ENCODE measurements around the gene MOCS2. TPM values are rescaled to one million over a fixed set of nuclear protein-coding genes. Genes with fewer than 3 reads are reported as not detected.

Gene MOCS2
- total and polyA plus RNA-seq, 5 experiments from 2014 or later, result 27.6 to 44.4 (median 39.0) TPM

- H3K4me1 Mint-ChIP-seq, result no peaks in the 10 kb centered on the region
- ATAC-seq, result no peak
- POLR2A ChIA-PET, result no interaction called here
Observed at GRCh38 chr5:53067641-53068040, 41.9 kb downstream of the MOCS2 start.

GRCh38 chr5:53066088-53066487 lies 43.5 kb downstream of the MOCS2 start:
- Mint-ChIP-seq H3K9me3 (no peaks in the 10 kb centered on the region), H3K27ac (no peak overlapping the region), H3K27me3 (peaks cover 0 to 8% (median 3%) of the 10 kb centered on the region in 5 donors), H3K4me1 (no peaks in the 10 kb centered on the region), H3K36me3 (no peaks in the 10 kb centered on the region), H3K4me3 (no peak overlapping the region)
- DNase-seq (no peak), ATAC-seq (no peak)
- POLR2A ChIA-PET, result no interaction called here

More at GRCh38 chr5:53067641-53068040, 41.9 kb downstream of the MOCS2 start:
- Mint-ChIP-seq H3K9me3 (no peaks in the 10 kb centered on the region), H3K36me3 (no peaks in the 10 kb centered on the region), H3K27me3 (peaks cover 0 to 5% (median 3%) of the 10 kb centered on the region in 5 donors), H3K27ac (no peak overlapping the region), H3K4me3 (no peak overlapping the region)
- DNase-seq, result no peak

- Mint-ChIP-seq H3K9me3 (no peaks in the 10 kb centered on the region), H3K27ac (no peak overlapping the region), H3K27me3 (peaks cover 0 to 18% (median 8%) of the 10 kb centered on the region in 5 donors), H3K4me1 (no peaks in the 10 kb centered on the region), H3K4me3 (no peak overlapping the region), H3K36me3 (no peaks in the 10 kb centered on the region)
- POLR2A ChIA-PET, result no interaction called here
- DNase-seq (no peak), ATAC-seq (no peak)
Observed at GRCh38 chr5:53063791-53064190, 45.8 kb downstream of the MOCS2 start.

DNA sequence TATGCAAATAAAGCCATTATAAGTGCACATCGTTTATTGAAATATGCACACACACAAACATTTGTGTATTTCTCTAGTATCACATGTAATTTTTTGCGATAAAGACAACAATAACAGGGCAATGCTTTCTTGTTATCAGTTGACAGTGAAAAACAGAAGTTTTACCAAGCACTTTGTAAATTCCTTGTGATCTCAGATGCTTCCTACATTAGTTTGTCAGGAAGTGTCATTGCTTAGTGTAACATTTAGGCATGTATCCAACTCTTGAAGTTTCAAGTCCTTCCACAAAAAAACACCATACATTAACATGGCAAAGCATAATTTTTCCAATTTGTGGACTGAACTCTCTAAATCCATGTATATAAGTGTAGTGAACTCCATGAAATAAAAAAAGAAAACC lies 46.4 kb downstream of the MOCS2 start:
- POLR2A ChIA-PET, result no interaction called here
- H3K27ac Mint-ChIP-seq, result no peak overlapping the region
- H3K4me1 Mint-ChIP-seq, result no peaks in the 10 kb centered on the region
- DNase-seq, result no peak
- peaks cover 0 to 24% (median 9%) of the 10 kb centered on the region in 5 donors for H3K27me3 Mint-ChIP-seq
- no peak overlapping the region for H3K4me3 Mint-ChIP-seq
- ATAC-seq, result no peak
- H3K9me3 Mint-ChIP-seq, result no peaks in the 10 kb centered on the region
- H3K36me3 Mint-ChIP-seq, result no peaks in the 10 kb centered on the region

DNA sequence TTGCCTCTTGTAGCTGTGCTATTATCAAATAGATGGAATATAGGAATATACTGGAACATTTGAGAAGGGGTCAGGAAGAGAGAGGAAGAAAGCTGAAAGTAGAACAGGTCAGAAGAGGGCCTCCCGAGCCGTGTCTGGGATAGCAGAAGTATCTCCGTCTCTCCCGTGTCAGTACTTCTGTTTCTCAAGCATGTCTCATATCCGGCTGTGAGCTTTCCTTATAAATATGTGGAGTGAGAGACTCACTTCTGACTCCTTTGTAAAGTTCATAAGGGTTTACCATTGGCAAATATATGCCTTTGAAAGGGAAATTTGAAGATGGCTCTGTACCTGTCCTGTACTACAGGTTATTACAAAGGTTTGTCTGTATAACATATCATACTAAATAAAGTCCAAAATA lies 50.3 kb downstream of the MOCS2 start:
- ATAC-seq (no peak), DNase-seq (no peak)
- H3K4me3 Mint-ChIP-seq, result no peak overlapping the region
- no peak overlapping the region for H3K27ac Mint-ChIP-seq
- H3K4me1 Mint-ChIP-seq, result no peaks in the 10 kb centered on the region
- H3K9me3 Mint-ChIP-seq, result no peaks in the 10 kb centered on the region
- H3K36me3 Mint-ChIP-seq, result no peaks in the 10 kb centered on the region
- peaks cover 0 to 25% (median 11%) of the 10 kb centered on the region in 5 donors for H3K27me3 Mint-ChIP-seq
- POLR2A ChIA-PET, result no interaction called here

- Mint-ChIP-seq H3K27ac (no peak overlapping the region), H3K4me3 (no peak overlapping the region), H3K9me3 (no peaks in the 10 kb centered on the region), H3K27me3 (peaks cover 0 to 18% (median 8%) of the 10 kb centered on the region in 5 donors), H3K4me1 (no peaks in the 10 kb centered on the region), H3K36me3 (no peaks in the 10 kb centered on the region)
- no peak for ATAC-seq
- DNase-seq, result no peak
- POLR2A ChIA-PET, result no interaction called here
Observed at GRCh38 chr5:53055365-53055764, 54.2 kb downstream of the MOCS2 start.

GRCh38 chr5:53053364-53053763 lies 56.2 kb downstream of the MOCS2 start:
- POLR2A ChIA-PET, result no interaction called here
- Mint-ChIP-seq H3K27me3 (peaks cover 0 to 14% (median 4%) of the 10 kb centered on the region in 5 donors), H3K4me3 (no peak overlapping the region), H3K9me3 (no peaks in the 10 kb centered on the region), H3K36me3 (no peaks in the 10 kb centered on the region), H3K4me1 (no peaks in the 10 kb centered on the region), H3K27ac (no peak overlapping the region)
- ATAC-seq (no peak), DNase-seq (no peak)

GRCh38 chr5:53052499-53052898 lies 57.1 kb downstream of the MOCS2 start:
- Mint-ChIP-seq H3K4me1 (no peaks in the 10 kb centered on the region), H3K9me3 (no peaks in the 10 kb centered on the region)
- POLR2A ChIA-PET, result no interaction called here

GRCh38 chr5:53048248-53048647 lies 61.3 kb downstream of the MOCS2 start:
- ATAC-seq (no peak), DNase-seq (no peak)
- Mint-ChIP-seq H3K27me3 (peaks cover 0 to 6% (median 2%) of the 10 kb centered on the region in 5 donors), H3K4me3 (no peak overlapping the region), H3K27ac (no peak overlapping the region), H3K36me3 (no peaks in the 10 kb centered on the region), H3K4me1 (no peaks in the 10 kb centered on the region), H3K9me3 (no peaks in the 10 kb centered on the region)
- POLR2A ChIA-PET, result no interaction called here

More at GRCh38 chr5:53052499-53052898, 57.1 kb downstream of the MOCS2 start:
- Mint-ChIP-seq H3K27ac (no peak overlapping the region), H3K36me3 (no peaks in the 10 kb centered on the region), H3K4me3 (no peak overlapping the region), H3K27me3 (peaks cover 0 to 9% (median 0%) of the 10 kb centered on the region in 5 donors)
- ATAC-seq, result no peak
- DNase-seq, result no peak

Other genes starting within 250 kb of the MOCS2 start
- not detected for gene ITGA2, start 120.4 kb downstream of the MOCS2 start, total RNA-seq
- under 1 TPM in 2 of 3 donors, not detected in 1; 0.06 to 0.19 TPM for gene ITGA2, start 120.4 kb downstream of the MOCS2 start, polyA plus RNA-seq

Data from naive thymus-derived CD8-positive, alpha-beta T cell (primary cell).